T-cell (primary cell): Measurements from ENCODE around the gene BIRC2. TPM values are rescaled to one million over a fixed set of nuclear protein-coding genes. Genes with fewer than 3 reads are reported as not detected.

Source experiments
- ATAC-seq, 4 experiments: fragments of 200-7000 bp in 3 of 4; fragments of 150-1000 bp in 1 of 4; cut with Tn5 transposase; replicated peaks in 1 of 4; 1 replicate in 3 of 4; 2 replicates in 1 of 4; pipeline ENCODE4 v1.10.0; 2021; ENCODE audit warnings: moderate library complexity in 3 of 4, mild to moderate bottlenecking in 2 of 4, moderate number of reproducible peaks in 1 of 4
- CTCF ChIA-PET, 2 donors: fragments of 300-600 bp; sonication (Branson Sonifier 250); formaldehyde crosslinking; loops; one replicate each; lab custom pipeline; 2022; ENCODE audit warnings: antibody characterized with exemption in 2 of 2; lab: Charles Lee
- POLR2A ChIA-PET, 2 donors: fragments of 300-600 bp; sonication (Branson Sonifier 250); formaldehyde crosslinking; loops; one replicate each; lab custom pipeline; 2022; ENCODE audit warnings: antibody characterized with exemption in 2 of 2; lab: Charles Lee
- DNase-seq, 35 experiments: peaks; one replicate each; pipeline versions ENCODE4 v3.0.0 to v3.0.0-alpha.2; 2013 to 2023
- H3K27ac ChIP-seq: one replicate; pipeline ENCODE4 v1.5.1; 2013; ENCODE audit warnings: low read length
- H3K27me3 ChIP-seq, 2 experiments: replicated peaks in 1 of 2; 1 replicate in 1 of 2; 2 replicates in 1 of 2; pipeline versions ENCODE4 v1.6.1 to v1.7.0; 2013; ENCODE audit warnings: low read length in 1 of 2, mixed read lengths in 1 of 2; ENCODE audit not compliant: control insufficient read depth in 2 of 2, insufficient read depth in 2 of 2; ENCODE audit errors: extremely low read depth in 1 of 2
- H3K36me3 ChIP-seq, 2 donors: 1 replicate in 1 of 2; 2 replicates in 1 of 2; pipeline versions ENCODE4 v1.6.1 to v1.7.0; 2013; ENCODE audit warnings: low read length in 1 of 2; ENCODE audit not compliant: control insufficient read depth in 2 of 2, insufficient read depth in 1 of 2; ENCODE audit errors: extremely low read depth in 1 of 2
- H3K4me1 ChIP-seq, 2 experiments: 1 replicate in 1 of 2; 2 replicates in 1 of 2; pipeline versions ENCODE4 v1.6.1 to v1.7.0; 2013; ENCODE audit warnings: low read length in 2 of 2, mixed read lengths in 1 of 2; ENCODE audit not compliant: insufficient read depth in 2 of 2, control insufficient read depth in 1 of 2; ENCODE audit errors: extremely low read depth in 1 of 2
- H3K4me3 ChIP-seq, 2 donors: 1 replicate in 1 of 2; 2 replicates in 1 of 2; pipeline versions ENCODE4 v1.5.1 to v1.7.0; 2013; ENCODE audit warnings: mild to moderate bottlenecking in 2 of 2, low read length in 1 of 2, moderate library complexity in 1 of 2; ENCODE audit not compliant: control insufficient read depth in 1 of 2; ENCODE audit errors: extremely low read depth in 1 of 2
- H3K9me3 ChIP-seq: 2 replicates; pipeline ENCODE4 v1.7.0; 2013
- H3K27ac Mint-ChIP-seq, 2 donors: one replicate each; pipeline ENCODE4 v1.8.0; 2020 to 2021; ENCODE audit warnings: mild to moderate bottlenecking in 2 of 2, mixed read lengths in 2 of 2
- H3K27me3 Mint-ChIP-seq, 2 donors: one replicate each; pipeline ENCODE4 v1.8.0; 2021 to 2022; ENCODE audit warnings: mixed read lengths in 2 of 2
- H3K36me3 Mint-ChIP-seq: one replicate; pipeline ENCODE4 v1.8.0; 2021; ENCODE audit warnings: mixed read lengths
- H3K4me1 Mint-ChIP-seq, 3 donors: one replicate each; pipeline ENCODE4 v1.8.0; 2020 to 2022; ENCODE audit warnings: mixed read lengths in 3 of 3, mild to moderate bottlenecking in 1 of 3
- H3K4me3 Mint-ChIP-seq, 3 donors: one replicate each; pipeline ENCODE4 v1.8.0; 2020 to 2022; ENCODE audit warnings: mild to moderate bottlenecking in 3 of 3, mixed read lengths in 3 of 3, moderate library complexity in 3 of 3
- H3K9me3 Mint-ChIP-seq, 3 donors: one replicate each; pipeline ENCODE4 v1.8.0; 2020 to 2022; ENCODE audit warnings: mixed read lengths in 3 of 3
- WGBS: methylation state at CpG from one replicate; pipeline ENCODE4 v1.1.5; 2013; ENCODE audit warnings: missing lambda C conversion rate; ENCODE audit not compliant: insufficient coverage; 5-methylcytosine and 5-hydroxymethylcytosine counted together
- total RNA-seq, 35 experiments: library from RNA in 6 of 35; stranded (reverse) in 6 of 35; fragments of 120-200 nt in 1 of 35; gene quantifications; one replicate each; pipeline versions ENCODE4 v1.2.1 to v1.2.4 and lab custom pipeline; 2013 to 2026

The BIRC2 gene
- total RNA-seq, 5 donors from 2014 or later (not counting 1 experiment from before 2014, with no cell fraction given): 53.3 to 100 (median 60.8) TPM

- peak overlapping the region; percentile 86 to 89 for H3K27ac Mint-ChIP-seq
- peaks cover 40 to 62% of the 10 kb centered on the region in 2 experiments for H3K4me1 ChIP-seq
- peak in 1 of 35 experiments; percentile 35 for DNase-seq
- H3K27me3 Mint-ChIP-seq: no peaks in the 10 kb centered on the region
- peak; percentile 15 to 66 (median 60) for ATAC-seq
- peak overlapping the region; percentile 48 for H3K27ac ChIP-seq
- ChIA-PET CTCF (interaction anchor here (0.6 to 1.7 kb wide), 13 partner anchors 15 to 480 kb away, joined by 3 to 7 read pairs (median 4); no protein-coding TSS in a partner anchor), POLR2A (interaction anchor here (0.5 to 1.6 kb wide), 10 partner anchors 9 to 665 kb away, joined by 3 to 10 read pairs (median 4); no protein-coding TSS in a partner anchor)
- peaks cover 34% of the 10 kb centered on the region for H3K36me3 Mint-ChIP-seq
- peak overlapping the region in 1 of 3 donors; percentile 67 for H3K4me3 Mint-ChIP-seq
- no peaks in the 10 kb centered on the region for H3K9me3 ChIP-seq
- H3K4me3 ChIP-seq: no peak overlapping the region
- no CpG with 5 or more reads among the region's 4 CpGs for WGBS
- H3K36me3 ChIP-seq: peaks cover 6 to 7% of the 10 kb centered on the region in 2 donors
- no peaks in the 10 kb centered on the region for H3K27me3 ChIP-seq
- H3K9me3 Mint-ChIP-seq: peaks cover 0 to 8% (median 5%) of the 10 kb centered on the region in 3 donors
- H3K4me1 Mint-ChIP-seq: peaks cover 92 to 95% (median 93%) of the 10 kb centered on the region in 3 donors
Measured at GRCh38 chr11:102422817-102423712, 76.1 kb downstream of the BIRC2 start.

- Mint-ChIP-seq H3K36me3 (peaks cover 30% of the 10 kb centered on the region), H3K4me3 (peak overlapping the region in 1 of 3 donors; percentile 67), H3K27me3 (no peaks in the 10 kb centered on the region), H3K4me1 (peaks cover 89 to 91% (median 90%) of the 10 kb centered on the region in 3 donors), H3K27ac (peak overlapping the region in 1 of 2 donors; percentile 82), H3K9me3 (peaks cover 0 to 2% (median under 1%) of the 10 kb centered on the region in 3 donors)
- no CpG with 5 or more reads among the region's 1 CpG for WGBS
- H3K9me3 ChIP-seq: no peaks in the 10 kb centered on the region
- H3K4me1 ChIP-seq: peaks cover 40 to 59% of the 10 kb centered on the region in 2 experiments
- CTCF ChIA-PET: no interaction called here
- peaks cover 6 to 7% of the 10 kb centered on the region in 2 donors for H3K36me3 ChIP-seq
- no peak overlapping the region for H3K27ac ChIP-seq
- no peaks in the 10 kb centered on the region for H3K27me3 ChIP-seq
- DNase-seq (no peak), ATAC-seq (no peak)
- POLR2A ChIA-PET: no interaction called here
- no peak overlapping the region for H3K4me3 ChIP-seq
Measured at GRCh38 chr11:102423936-102424335, 76.9 kb downstream of the BIRC2 start.

- H3K4me3 Mint-ChIP-seq: peak overlapping the region in 1 of 3 donors; percentile 33
- 100% methylated on average over 1 of the region's 2 CpGs for WGBS
Measured at GRCh38 chr11:102426000-102426399, 79.0 kb downstream of the BIRC2 start.

GRCh38 chr11:102426570-102426969, 79.6 kb downstream of the BIRC2 start:
- Histone ChIP-seq H3K27me3 (no peaks in the 10 kb centered on the region), H3K27ac (no peak overlapping the region), H3K4me3 (no peak overlapping the region), H3K9me3 (no peaks in the 10 kb centered on the region), H3K36me3 (peaks cover 0 to 14% of the 10 kb centered on the region in 2 donors), H3K4me1 (peaks cover 40 to 68% of the 10 kb centered on the region in 2 experiments)
- peaks cover 88 to 91% (median 90%) of the 10 kb centered on the region in 3 donors for H3K4me1 Mint-ChIP-seq
- H3K4me3 Mint-ChIP-seq: no peak overlapping the region
- no peaks in the 10 kb centered on the region for H3K9me3 Mint-ChIP-seq
- H3K27me3 Mint-ChIP-seq: no peaks in the 10 kb centered on the region
- ChIA-PET CTCF (interaction anchor here (0.7 to 1.2 kb wide), 6 partner anchors 24 to 165 kb away, joined by 3 to 5 read pairs (median 3); no protein-coding TSS in a partner anchor), POLR2A (interaction anchor here (0.6 to 1.1 kb wide), 4 partner anchors 20 to 78 kb away, joined by 3 to 10 read pairs (median 6); no protein-coding TSS in a partner anchor)
- H3K36me3 Mint-ChIP-seq: peaks cover 45% of the 10 kb centered on the region
- peak overlapping the region; percentile 93 to 94 for H3K27ac Mint-ChIP-seq
- no peak for DNase-seq
- ATAC-seq: no peak

More at GRCh38 chr11:102426000-102426399, 79.0 kb downstream of the BIRC2 start:
- H3K27ac ChIP-seq: no peak overlapping the region
- Mint-ChIP-seq H3K4me1 (peaks cover 90 to 91% (median 90%) of the 10 kb centered on the region in 3 donors), H3K27ac (peak overlapping the region; percentile 75 to 76), H3K27me3 (no peaks in the 10 kb centered on the region), H3K36me3 (peaks cover 41% of the 10 kb centered on the region), H3K9me3 (no peaks in the 10 kb centered on the region)
- H3K27me3 ChIP-seq: no peaks in the 10 kb centered on the region
- POLR2A ChIA-PET: interaction anchor here (0.6 to 1.1 kb wide), 5 partner anchors 19 to 77 kb away, joined by 3 to 12 read pairs (median 5); no protein-coding TSS in a partner anchor
- ATAC-seq: no peak
- CTCF ChIA-PET: interaction anchor here (0.7 to 1.1 kb wide), 6 partner anchors 34 to 84 kb away, joined by 3 to 11 read pairs (median 4); no protein-coding TSS in a partner anchor
- peaks cover 40 to 73% of the 10 kb centered on the region in 2 experiments for H3K4me1 ChIP-seq
- DNase-seq: no peak
- peaks cover 0 to 11% of the 10 kb centered on the region in 2 donors for H3K36me3 ChIP-seq
- H3K9me3 ChIP-seq: no peaks in the 10 kb centered on the region
- no peak overlapping the region for H3K4me3 ChIP-seq

GRCh38 chr11:102427068-102427467, 80.1 kb downstream of the BIRC2 start:
- Histone ChIP-seq H3K4me3 (no peak overlapping the region), H3K27ac (no peak overlapping the region), H3K4me1 (peaks cover 38 to 63% of the 10 kb centered on the region in 2 experiments), H3K27me3 (no peaks in the 10 kb centered on the region), H3K36me3 (peaks cover 0 to 18% of the 10 kb centered on the region in 2 donors), H3K9me3 (no peaks in the 10 kb centered on the region)
- Mint-ChIP-seq H3K27ac (peak overlapping the region; percentile 93 to 94), H3K27me3 (no peaks in the 10 kb centered on the region), H3K4me3 (peak overlapping the region in 1 of 3 donors; percentile 41), H3K4me1 (peaks cover 88 to 91% (median 90%) of the 10 kb centered on the region in 3 donors), H3K36me3 (peaks cover 50% of the 10 kb centered on the region), H3K9me3 (peaks cover 0 to 3% (median 3%) of the 10 kb centered on the region in 3 donors)
- ChIA-PET CTCF (interaction anchor here (0.6 to 1.2 kb wide), 7 partner anchors 24 to 166 kb away, joined by 3 to 10 read pairs (median 3); no protein-coding TSS in a partner anchor), POLR2A (interaction anchor here (0.5 to 1.1 kb wide), 3 partner anchors 21 to 88 kb away, joined by 3 to 6 read pairs (median 3); no protein-coding TSS in a partner anchor)
- WGBS: 0% methylated on average over 1 of the region's 1 CpG
- DNase-seq (no peak), ATAC-seq (no peak)
